Measurements from ENCODE around the gene ZBTB44. TPM values are rescaled to one million over a fixed set of nuclear protein-coding genes. Genes with fewer than 3 reads are reported as not detected.
"Not testable (repeated sequence)": the region's sequence is repeated elsewhere in the genome, so short reads cannot be mapped to it uniquely, and the experiment has no call there.

ZBTB44 gene
- total RNA-seq, 4 donors from 2014 or later: 23.1 to 76.7 (median 33.0) TPM

DNA sequence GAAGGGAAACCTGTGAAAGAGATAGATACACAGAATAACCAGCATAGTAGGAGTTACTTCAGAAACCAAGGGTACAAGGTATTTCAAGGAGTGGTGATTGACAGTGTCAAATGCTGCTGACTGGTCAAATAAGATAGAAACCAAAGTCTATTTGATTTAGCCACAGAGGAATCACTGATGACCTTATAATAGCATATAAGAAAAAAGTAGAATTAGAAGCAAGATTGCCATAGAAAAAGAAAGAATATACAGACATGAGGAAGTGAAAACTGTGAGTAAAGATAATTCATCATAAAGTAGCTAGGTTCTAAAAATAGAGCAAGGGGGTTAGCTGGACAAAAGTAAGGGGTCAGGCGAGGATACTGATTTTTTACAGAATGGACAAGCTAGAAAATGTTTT, 14.2 kb downstream of the ZBTB44 start:
- intact Hi-C loops (cut with DNase I): no loop called here
- 57 to 68% methylated on average over 1 of the region's 1 CpG for WGBS, 2 donors
- Histone ChIP-seq H3K4me1 (peaks cover 0 to 21% (median 0%) of the 10 kb centered on the region in 3 donors), H3K4me3 (no peak overlapping the region), H3K36me3 (peaks cover 0 to 22% (median 0%) of the 10 kb centered on the region in 3 donors), H3K27me3 (no peaks in the 10 kb centered on the region), H3K27ac (no peak overlapping the region), H3K9me3 (peaks cover 0 to 5% (median 0%) of the 10 kb centered on the region in 3 donors)
- DNase-seq: no peak
- TF ChIP-seq POLR2A (IDR thresholded peaks at IDR 0.05): no peak
- TF ChIP-seq CTCF (IDR thresholded peaks at IDR 0.05): no peak

GRCh38 chr11:130299978-130300377, 14.7 kb downstream of the ZBTB44 start:
- Histone ChIP-seq H3K4me3 (no peak overlapping the region), H3K27ac (no peak overlapping the region), H3K4me1 (peaks cover 0 to 21% (median 0%) of the 10 kb centered on the region in 3 donors), H3K9me3 (no peaks in the 10 kb centered on the region), H3K27me3 (no peaks in the 10 kb centered on the region), H3K36me3 (peaks cover 0 to 24% (median 0%) of the 10 kb centered on the region in 3 donors)
- TF ChIP-seq CTCF (IDR thresholded peaks at IDR 0.05) (no peak), POLR2A (IDR thresholded peaks at IDR 0.05) (no peak)
- DNase-seq: no peak
- WGBS, 2 donors: 91 to 92% methylated on average over 5 of the region's 5 CpGs
- intact Hi-C loops (cut with DNase I): no loop called here

DNA sequence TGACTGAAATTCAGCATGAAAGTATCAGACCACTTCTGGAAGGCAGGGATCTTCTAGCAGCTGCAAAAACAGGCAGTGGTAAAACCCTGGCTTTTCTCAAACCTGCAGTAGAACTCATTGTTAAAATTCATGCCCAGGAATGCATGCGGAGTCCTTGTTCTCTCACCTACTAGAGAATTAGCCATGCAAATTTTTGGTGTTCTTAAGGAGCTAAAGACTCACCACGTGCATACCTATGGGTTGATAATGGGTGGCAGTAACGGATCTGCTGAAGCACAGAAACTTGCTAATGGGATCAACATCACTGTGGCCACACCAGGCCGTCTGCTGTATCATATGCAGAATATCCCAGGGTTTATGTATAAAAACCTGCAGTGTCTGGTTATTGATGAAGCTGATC, 19.1 kb downstream of the ZBTB44 start:
- Histone ChIP-seq H3K27ac (no peak overlapping the region), H3K36me3 (peaks cover 0 to 15% (median 0%) of the 10 kb centered on the region in 3 donors), H3K27me3 (no peaks in the 10 kb centered on the region), H3K4me1 (peaks cover 0 to 4% (median 0%) of the 10 kb centered on the region in 3 donors), H3K9me3 (no peaks in the 10 kb centered on the region), H3K4me3 (no peak overlapping the region)
- intact Hi-C loops (cut with DNase I): no loop called here
- DNase-seq: no peak
- no peak for TF ChIP-seq POLR2A (IDR thresholded peaks at IDR 0.05)
- TF ChIP-seq CTCF (IDR thresholded peaks at IDR 0.05): no peak
- WGBS, 2 donors: 71 to 84% methylated on average over 4 of the region's 4 CpGs

- 100% methylated on average over 2 of the region's 2 CpGs for WGBS, 2 donors
- intact Hi-C loops (cut with DNase I): no loop called here
Observed at GRCh38 chr11:130282111-130282510, 32.6 kb downstream of the ZBTB44 start.

GRCh38 chr11:130281341-130281740, 33.4 kb downstream of the ZBTB44 start:
- peaks cover 0 to 11% (median 0%) of the 10 kb centered on the region in 3 donors for H3K36me3 ChIP-seq
- H3K27ac ChIP-seq; H3K4me1 ChIP-seq; H3K4me3 ChIP-seq; H3K9me3 ChIP-seq; H3K27me3 ChIP-seq; DNase-seq; intact Hi-C loops (cut with DNase I): not testable (repeated sequence)
- 93 to 95% methylated on average over 6 of the region's 6 CpGs for WGBS, 2 donors

More at GRCh38 chr11:130282111-130282510, 32.6 kb downstream of the ZBTB44 start:
- H3K27me3 ChIP-seq: no peaks in the 10 kb centered on the region
- no peak for DNase-seq
- H3K4me3 ChIP-seq: no peak overlapping the region
- no peak overlapping the region for H3K27ac ChIP-seq
- H3K9me3 ChIP-seq: no peaks in the 10 kb centered on the region
- no peaks in the 10 kb centered on the region for H3K4me1 ChIP-seq
- H3K36me3 ChIP-seq: peaks cover 0 to 11% (median 0%) of the 10 kb centered on the region in 3 donors
- TF ChIP-seq POLR2A (IDR thresholded peaks at IDR 0.05) (no peak), CTCF (IDR thresholded peaks at IDR 0.05) (no peak)

- TF ChIP-seq CTCF (IDR thresholded peaks at IDR 0.05) (no peak), POLR2A (IDR thresholded peaks at IDR 0.05) (no peak)
- H3K36me3 ChIP-seq: peaks cover 0 to 7% (median 0%) of the 10 kb centered on the region in 3 donors
- H3K4me3 ChIP-seq: no peak overlapping the region
- H3K27ac ChIP-seq: no peak overlapping the region
- WGBS, 2 donors: 83 to 94% methylated on average over 4 of the region's 4 CpGs
- H3K27me3 ChIP-seq: no peaks in the 10 kb centered on the region
- intact Hi-C loops (cut with DNase I): no loop called here
- H3K4me1 ChIP-seq: no peaks in the 10 kb centered on the region
- no peak for DNase-seq
- H3K9me3 ChIP-seq: no peaks in the 10 kb centered on the region
Observed at GRCh38 chr11:130279989-130280388, 34.7 kb downstream of the ZBTB44 start.

Data from esophagus squamous epithelium (tissue), 5 donors.